GM12878 (cell line): ENCODE measurements around the gene SLC22A3. TPM values are rescaled to one million over a fixed set of nuclear protein-coding genes. Genes with fewer than 3 reads are reported as not detected.

ENCODE experiments used
- ATAC-seq: fragments of 200-7000 bp; cut with Tn5 transposase; 3 replicates; pipeline ENCODE4 v1.9.1; 2020; ENCODE audit warnings: mild to moderate bottlenecking, moderate library complexity
- BruUV-seq: library from RNA; stranded (reverse); fragments of 400-500 nt; replicated peaks from 2 replicates; lab custom pipeline; 2021; lab: Mats Ljungman, UMichigan
- CTCF ChIA-PET: fragments of 300-600 bp; sonication (Branson Sonifier 250); formaldehyde crosslinking; extraction: SDS; loops from one replicate; lab custom pipeline; 2021; ENCODE audit warnings: inconsistent platforms; lab: Yijun Ruan, JAX
- POLR2A ChIA-PET: fragments of 350-600 bp; formaldehyde crosslinking; extraction: SDS; loops from one replicate; lab custom pipeline; 2021; ENCODE audit warnings: inconsistent platforms; lab: Charles Lee
- RAD21 ChIA-PET: fragments of 300-600 bp; sonication (Branson Sonifier 250); formaldehyde crosslinking; loops from one replicate; lab custom pipeline; 2023; ENCODE audit warnings: antibody characterized with exemption; ENCODE audit not compliant: unreplicated experiment; lab: Charles Lee
- SMC1A ChIA-PET: fragments of 300-600 bp; sonication (Branson Sonifier 250); formaldehyde crosslinking; loops from one replicate; lab custom pipeline; 2023; ENCODE audit not compliant: unreplicated experiment, uncharacterized antibody; lab: Charles Lee
- DNase-seq: peaks from one replicate; pipeline ENCODE4 v3.0.0-alpha.2; 2011; ENCODE audit warnings: low read depth, low spot score
- FAIRE-seq: peaks from 3 replicates; lab custom pipeline; 2011; peaks lifted over from hg19 to GRCh38; lab: Jason Lieb, UNC
- H2AFZ ChIP-seq: 2 replicates; pipeline ENCODE4 v1.6.0; 2011; ENCODE audit warnings: low read depth, low read length, control low read depth; ENCODE audit not compliant: control insufficient read depth
- H3K27ac ChIP-seq: 2 replicates; pipeline ENCODE4 v1.5.1; 2011; ENCODE audit warnings: control low read depth; ENCODE audit not compliant: control insufficient read depth, insufficient read depth
- H3K27me3 ChIP-seq, 2 experiments: replicated peaks in 1 of 2; 2 replicates each; pipeline versions ENCODE4 v1.6.0 to v1.6.1; 2011; ENCODE audit warnings: low read length in 1 of 2; ENCODE audit not compliant: control insufficient read depth in 2 of 2, insufficient read depth in 2 of 2
- H3K36me3 ChIP-seq, 2 experiments: 2 replicates each; pipeline ENCODE4 v1.5.1; 2011; ENCODE audit warnings: low read length in 1 of 2; ENCODE audit not compliant: control insufficient read depth in 2 of 2, insufficient read depth in 2 of 2
- H3K4me1 ChIP-seq: 2 replicates; pipeline ENCODE4 v1.6.1; 2011; ENCODE audit warnings: mild to moderate bottlenecking, low read length, moderate library complexity, mixed read lengths; ENCODE audit not compliant: control insufficient read depth, insufficient read depth
- H3K4me2 ChIP-seq: 2 replicates; pipeline ENCODE4 v1.6.0; 2011; ENCODE audit warnings: control low read depth; ENCODE audit not compliant: control insufficient read depth, insufficient read depth
- H3K4me3 ChIP-seq: fragments of 200-600 bp; sonication (generic); 2 replicates; pipeline ENCODE4 v1.5.1; 2016
- H3K79me2 ChIP-seq: 2 replicates; pipeline ENCODE4 v1.6.0; 2011; ENCODE audit warnings: low read length; ENCODE audit not compliant: control insufficient read depth, insufficient read depth
- H3K9ac ChIP-seq: 2 replicates; pipeline ENCODE4 v1.8.0; 2011; ENCODE audit warnings: low read length, control low read depth, mixed read lengths; ENCODE audit not compliant: control insufficient read depth, insufficient read depth
- H3K9me3 ChIP-seq: replicated peaks from 3 replicates; pipeline ENCODE4 v1.5.1; 2011; ENCODE audit warnings: mild to moderate bottlenecking, low read length; ENCODE audit not compliant: control insufficient read depth, insufficient read depth
- H4K20me1 ChIP-seq: 2 replicates; pipeline ENCODE4 v1.6.0; 2011; ENCODE audit not compliant: control insufficient read depth, insufficient read depth
- BACH1 ChIP-seq: fragments of 450-650 bp; IDR thresholded peaks from 2 replicates; pipeline ENCODE4 v1.6.1; 2017; ENCODE audit warnings: mild to moderate bottlenecking, borderline replicate concordance
- MYB ChIP-seq: fragments of 150-350 bp; IDR thresholded peaks from 2 replicates; pipeline ENCODE4 v1.6.1; 2014; ENCODE audit warnings: mild to moderate bottlenecking, low read depth, low read length, borderline replicate concordance
- RB1 ChIP-seq: fragments of 450-650 bp; formaldehyde crosslinking; IDR thresholded peaks from 2 replicates; pipeline ENCODE4 v1.6.1; 2017; ENCODE audit warnings: mild to moderate bottlenecking, borderline replicate concordance
- REST ChIP-seq: IDR thresholded peaks from 2 replicates; pipeline ENCODE4 v1.6.1; 2012; ENCODE audit warnings: mild to moderate bottlenecking, low read depth, low read length
- RUNX3 ChIP-seq: IDR thresholded peaks from 2 replicates; pipeline ENCODE4 v1.6.1; 2012; ENCODE audit warnings: low read length, inconsistent platforms
- TAF1 ChIP-seq: IDR thresholded peaks from 2 replicates; pipeline ENCODE4 v1.6.1; 2011; ENCODE audit warnings: mild to moderate bottlenecking, low read depth, low read length, borderline replicate concordance
- USF2 ChIP-seq: IDR thresholded peaks from 2 replicates; pipeline ENCODE4 v1.6.1; 2011; ENCODE audit warnings: low read depth, low read length, improper control_type of control experiment, borderline replicate concordance
- WGBS: methylation state at CpG from one replicate; pipeline ENCODE4 v1.1.6; 2016; ENCODE audit warnings: low lambda C conversion rate; ENCODE audit not compliant: insufficient replicate concordance, insufficient coverage; ENCODE audit errors: missing lambda C conversion rate; 5-methylcytosine and 5-hydroxymethylcytosine counted together
- in situ Hi-C: fragments of 300-500 bp; cut with MboI; formaldehyde crosslinking; loops from 9 replicates; pipeline ENCODE4 v1.14.3; 2018; ENCODE audit warnings: mixed read lengths
- intact Hi-C: fragments of 100-400 bp; cut with micrococcal nuclease; formaldehyde crosslinking; loops from one replicate; pipeline ENCODE4 v1.14.2; 2022; ENCODE audit not compliant: unreplicated experiment
- polyA plus RNA-seq, 11 experiments: library from polyadenylated mRNA; depleted of rRNA in 4 of 11; unstranded in 6 of 11; stranded (reverse) in 5 of 11; fragments of >200 nt; fragmentation: Nextera tagmentation in 4 of 11; fragmentation: Illumina TruSeq in 1 of 11; extraction: Ambion mirVana in 4 of 11; extraction: Trizol in 1 of 11; gene quantifications; 1 replicate in 1 of 11; 2 replicates in 10 of 11; pipeline versions ENCODE4 v1.2.1 to v1.2.3, GENCODE V29; 2011 to 2016; ENCODE audit warnings: inconsistent platforms in 2 of 11, missing spikeins in 2 of 11, low read depth in 1 of 11
- total RNA-seq, 4 experiments: library from RNA; depleted of rRNA in 3 of 4; stranded (reverse); fragments of >200 nt in 3 of 4; fragmentation: Illumina TruSeq in 1 of 4; extraction: Trizol in 1 of 4; gene quantifications; 2 replicates each; pipeline versions ENCODE4 v1.2.1 to v1.2.3, GENCODE V29; 2013 to 2021
- TF ChIP-seq, protein P1 (sequence below): fragments of 450-650 bp; IDR thresholded peaks from 2 replicates; pipeline ENCODE4 v1.6.1; 2018; ENCODE audit warnings: borderline replicate concordance, mild to moderate bottlenecking; ENCODE audit not compliant: partially characterized antibody
- TF ChIP-seq, protein P2 (sequence below): IDR thresholded peaks from 2 replicates; pipeline ENCODE4 v1.6.1; 2012; ENCODE audit warnings: low read depth, low read length, improper control_type of control experiment
- TF ChIP-seq, protein P3 (sequence below): fragments of 450-650 bp; IDR thresholded peaks from 2 replicates; pipeline ENCODE4 v1.6.1; 2017; ENCODE audit warnings: antibody characterized with exemption, mild to moderate bottlenecking, moderate library complexity

Gene SLC22A3
- total and polyA plus RNA-seq, 10 of the 15 experiments (the other 5 are each of a cell fraction or from before 2014, with no cell fraction given): 0.07 to 0.15 TPM; not detected in 8

- TF ChIP-seq, protein P1, sequence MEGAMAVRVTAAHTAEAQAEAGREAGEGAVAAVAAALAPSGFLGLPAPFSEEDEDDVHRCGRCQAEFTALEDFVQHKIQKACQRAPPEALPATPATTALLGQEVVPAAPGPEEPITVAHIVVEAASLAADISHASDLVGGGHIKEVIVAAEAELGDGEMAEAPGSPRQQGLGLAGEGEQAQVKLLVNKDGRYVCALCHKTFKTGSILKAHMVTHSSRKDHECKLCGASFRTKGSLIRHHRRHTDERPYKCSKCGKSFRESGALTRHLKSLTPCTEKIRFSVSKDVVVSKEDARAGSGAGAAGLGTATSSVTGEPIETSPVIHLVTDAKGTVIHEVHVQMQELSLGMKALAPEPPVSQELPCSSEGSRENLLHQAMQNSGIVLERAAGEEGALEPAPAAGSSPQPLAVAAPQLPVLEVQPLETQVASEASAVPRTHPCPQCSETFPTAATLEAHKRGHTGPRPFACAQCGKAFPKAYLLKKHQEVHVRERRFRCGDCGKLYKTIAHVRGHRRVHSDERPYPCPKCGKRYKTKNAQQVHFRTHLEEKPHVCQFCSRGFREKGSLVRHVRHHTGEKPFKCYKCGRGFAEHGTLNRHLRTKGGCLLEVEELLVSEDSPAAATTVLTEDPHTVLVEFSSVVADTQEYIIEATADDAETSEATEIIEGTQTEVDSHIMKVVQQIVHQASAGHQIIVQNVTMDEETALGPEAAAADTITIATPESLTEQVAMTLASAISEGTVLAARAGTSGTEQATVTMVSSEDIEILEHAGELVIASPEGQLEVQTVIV: no peak
- no peak for TF ChIP-seq RB1
- TF ChIP-seq, all 136 proteins: peak for 0
Observed at GRCh38 chr6:160382946-160383345, 34.8 kb downstream of the SLC22A3 start (continued).

DNA sequence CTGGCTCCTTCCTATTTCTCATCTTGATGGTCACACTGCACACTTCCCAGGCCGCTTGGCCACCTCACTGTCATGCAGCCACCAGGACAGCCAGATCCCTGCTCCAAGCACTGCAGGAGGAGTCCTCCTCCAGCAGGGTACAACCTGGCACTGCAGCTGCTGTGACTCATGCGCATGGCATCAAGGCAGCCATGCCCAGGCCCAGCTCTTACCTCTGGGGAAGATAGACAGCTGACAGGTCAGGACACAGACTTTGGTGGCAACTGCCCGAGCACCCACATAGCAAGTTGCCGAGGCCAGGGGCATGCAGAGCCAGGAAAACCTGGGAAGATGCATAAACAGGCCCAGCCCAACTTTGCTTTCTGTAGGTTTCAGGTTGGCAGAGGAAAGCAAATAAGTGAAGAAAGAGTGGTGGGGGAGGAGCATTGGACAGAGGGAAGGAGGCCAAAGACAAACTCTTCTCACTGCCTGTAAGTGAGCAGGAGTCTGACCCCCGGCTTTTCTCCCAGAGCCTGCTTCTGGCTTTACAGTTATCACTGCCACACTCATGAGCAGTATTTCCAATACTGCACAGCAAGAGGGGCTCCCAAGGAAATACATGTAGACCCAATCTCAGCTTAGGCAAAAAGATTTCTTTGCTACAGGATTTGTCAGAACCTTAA, 38.8 kb downstream of the SLC22A3 start:
- ChIA-PET SMC1A (no interaction called here), POLR2A (no interaction called here), CTCF (no interaction called here), RAD21 (no interaction called here)
- FAIRE-seq (no peak), ATAC-seq (no peak), DNase-seq (no peak)
- Histone ChIP-seq H4K20me1 (no peaks in the 10 kb centered on the region), H3K9ac (no peak overlapping the region), H3K4me3 (no peak overlapping the region), H3K79me2 (no peaks in the 10 kb centered on the region), H3K27me3 (peaks cover 0 to 2% of the 10 kb centered on the region in 2 experiments; a peak in 2 of 4 replicates), H3K27ac (no peak overlapping the region), H3K36me3 (no peaks in the 10 kb centered on the region), H2AFZ (no peak overlapping the region), H3K4me2 (no peak overlapping the region), H3K9me3 (no peaks in the 10 kb centered on the region; the same call in 2 of the 3 replicates), H3K4me1 (no peaks in the 10 kb centered on the region)
- intact Hi-C loops (no loop called here), in situ Hi-C loops (no loop called here)
- no TSS peak for BruUV-seq
- WGBS: 18% methylated on average over 5 of the region's 5 CpGs
- TF ChIP-seq MYB (no peak), REST (no peak), TAF1 (no peak), BACH1 (no peak), RUNX3 (no peak), USF2 (no peak)
- TF ChIP-seq, protein P2, sequence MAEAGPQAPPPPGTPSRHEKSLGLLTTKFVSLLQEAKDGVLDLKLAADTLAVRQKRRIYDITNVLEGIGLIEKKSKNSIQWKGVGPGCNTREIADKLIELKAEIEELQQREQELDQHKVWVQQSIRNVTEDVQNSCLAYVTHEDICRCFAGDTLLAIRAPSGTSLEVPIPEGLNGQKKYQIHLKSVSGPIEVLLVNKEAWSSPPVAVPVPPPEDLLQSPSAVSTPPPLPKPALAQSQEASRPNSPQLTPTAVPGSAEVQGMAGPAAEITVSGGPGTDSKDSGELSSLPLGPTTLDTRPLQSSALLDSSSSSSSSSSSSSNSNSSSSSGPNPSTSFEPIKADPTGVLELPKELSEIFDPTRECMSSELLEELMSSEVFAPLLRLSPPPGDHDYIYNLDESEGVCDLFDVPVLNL: no peak
- TF ChIP-seq, protein P3, sequence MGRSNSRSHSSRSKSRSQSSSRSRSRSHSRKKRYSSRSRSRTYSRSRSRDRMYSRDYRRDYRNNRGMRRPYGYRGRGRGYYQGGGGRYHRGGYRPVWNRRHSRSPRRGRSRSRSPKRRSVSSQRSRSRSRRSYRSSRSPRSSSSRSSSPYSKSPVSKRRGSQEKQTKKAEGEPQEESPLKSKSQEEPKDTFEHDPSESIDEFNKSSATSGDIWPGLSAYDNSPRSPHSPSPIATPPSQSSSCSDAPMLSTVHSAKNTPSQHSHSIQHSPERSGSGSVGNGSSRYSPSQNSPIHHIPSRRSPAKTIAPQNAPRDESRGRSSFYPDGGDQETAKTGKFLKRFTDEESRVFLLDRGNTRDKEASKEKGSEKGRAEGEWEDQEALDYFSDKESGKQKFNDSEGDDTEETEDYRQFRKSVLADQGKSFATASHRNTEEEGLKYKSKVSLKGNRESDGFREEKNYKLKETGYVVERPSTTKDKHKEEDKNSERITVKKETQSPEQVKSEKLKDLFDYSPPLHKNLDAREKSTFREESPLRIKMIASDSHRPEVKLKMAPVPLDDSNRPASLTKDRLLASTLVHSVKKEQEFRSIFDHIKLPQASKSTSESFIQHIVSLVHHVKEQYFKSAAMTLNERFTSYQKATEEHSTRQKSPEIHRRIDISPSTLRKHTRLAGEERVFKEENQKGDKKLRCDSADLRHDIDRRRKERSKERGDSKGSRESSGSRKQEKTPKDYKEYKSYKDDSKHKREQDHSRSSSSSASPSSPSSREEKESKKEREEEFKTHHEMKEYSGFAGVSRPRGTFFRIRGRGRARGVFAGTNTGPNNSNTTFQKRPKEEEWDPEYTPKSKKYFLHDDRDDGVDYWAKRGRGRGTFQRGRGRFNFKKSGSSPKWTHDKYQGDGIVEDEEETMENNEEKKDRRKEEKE: no peak
